Measurements from ENCODE around the gene RTN1. TPM values are rescaled to one million over a fixed set of nuclear protein-coding genes. Genes with fewer than 3 reads are reported as not detected.
"Not testable (repeated sequence)": the region's sequence is repeated elsewhere in the genome, so short reads cannot be mapped to it uniquely, and the experiment has no call there.

The RTN1 gene
- total RNA-seq, 2 donors from 2014 or later, result not detected

DNA sequence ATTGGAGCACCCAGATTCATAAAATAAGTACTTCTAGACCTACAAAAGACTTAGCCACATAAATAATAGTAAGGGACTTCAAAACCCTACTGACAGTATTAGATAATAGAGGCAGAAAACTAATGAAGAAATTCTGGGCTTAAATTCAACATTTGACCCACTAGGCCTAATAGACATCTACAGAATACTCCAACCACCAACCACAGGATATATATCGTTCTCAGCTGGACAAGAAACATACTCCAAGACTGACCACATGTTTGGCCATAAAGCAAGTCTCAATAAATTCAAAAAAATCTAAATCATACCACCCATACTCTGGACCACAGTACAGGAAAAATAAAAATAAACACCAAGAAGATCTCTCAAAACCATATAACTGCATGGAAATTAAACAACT, 180.2 kb downstream of the RTN1 start:
- H3K36me3 Mint-ChIP-seq, result no peaks in the 10 kb centered on the region
- H3K9me3 Mint-ChIP-seq, result no peaks in the 10 kb centered on the region
- no peak for ATAC-seq
- H3K4me3 Mint-ChIP-seq, result no peak overlapping the region
- H3K4me1 Mint-ChIP-seq (ENCODE audit: low read depth in 2 of 2), result no peaks in the 10 kb centered on the region
- H3K27ac Mint-ChIP-seq, result no peak overlapping the region
- no peak for DNase-seq (ENCODE audit: low spot score)
- peaks cover 3 to 21% of the 10 kb centered on the region in 2 donors for H3K27me3 Mint-ChIP-seq

DNA sequence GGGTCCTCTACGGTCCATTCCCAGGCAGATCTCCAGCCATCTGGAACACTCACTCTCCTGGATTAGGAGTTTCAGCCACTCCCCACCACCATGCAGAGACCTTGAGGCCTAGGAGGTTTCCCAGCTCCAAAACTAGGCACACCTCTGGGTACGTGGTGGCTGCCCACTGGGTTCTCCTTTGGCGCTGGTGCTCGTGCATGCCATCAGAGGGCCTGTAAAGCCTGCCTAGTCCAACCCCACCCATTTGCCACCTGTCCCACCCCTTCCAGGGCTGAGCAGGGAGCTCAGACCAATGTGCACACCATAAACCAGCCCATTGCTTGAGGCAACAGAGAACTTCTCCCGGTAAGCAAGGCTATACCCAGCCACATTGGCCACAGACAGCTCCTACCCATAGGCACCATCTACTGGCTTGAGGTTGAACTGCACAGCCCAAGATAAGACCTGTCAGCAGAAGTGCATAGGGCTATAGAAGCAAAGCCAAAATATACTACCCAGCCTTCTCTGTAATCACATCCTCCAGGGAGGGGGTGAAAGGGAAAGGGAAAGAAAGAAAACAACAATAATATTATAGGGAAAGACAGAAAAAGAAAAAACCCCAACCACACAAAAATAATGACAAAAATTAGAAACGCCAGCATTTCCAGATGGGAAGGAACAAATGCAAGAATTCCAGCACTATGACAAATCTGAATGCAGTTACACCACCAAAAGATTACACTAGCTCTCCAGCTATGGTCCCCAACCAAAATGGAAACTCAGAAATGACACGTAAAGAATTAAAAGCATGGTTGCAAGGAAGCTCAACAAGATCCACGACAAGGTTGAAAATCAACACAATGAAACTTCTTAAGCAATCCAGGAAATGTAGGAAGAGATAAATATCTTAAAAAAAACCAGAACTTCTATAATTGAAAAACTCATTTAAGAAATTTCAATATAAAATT, 182.1 kb downstream of the RTN1 start:
- no peak overlapping the region for H3K27ac Mint-ChIP-seq
- no peak overlapping the region for H3K4me3 Mint-ChIP-seq
- peaks cover 3 to 30% of the 10 kb centered on the region in 2 donors for H3K27me3 Mint-ChIP-seq
- DNase-seq (ENCODE audit: low spot score) (no peak), ATAC-seq (peak in 1 of 2 donors; percentile 61)
- no peaks in the 10 kb centered on the region for H3K36me3 Mint-ChIP-seq
- no peaks in the 10 kb centered on the region for H3K9me3 Mint-ChIP-seq
- no peaks in the 10 kb centered on the region for H3K4me1 Mint-ChIP-seq (ENCODE audit: low read depth in 2 of 2)

DNA sequence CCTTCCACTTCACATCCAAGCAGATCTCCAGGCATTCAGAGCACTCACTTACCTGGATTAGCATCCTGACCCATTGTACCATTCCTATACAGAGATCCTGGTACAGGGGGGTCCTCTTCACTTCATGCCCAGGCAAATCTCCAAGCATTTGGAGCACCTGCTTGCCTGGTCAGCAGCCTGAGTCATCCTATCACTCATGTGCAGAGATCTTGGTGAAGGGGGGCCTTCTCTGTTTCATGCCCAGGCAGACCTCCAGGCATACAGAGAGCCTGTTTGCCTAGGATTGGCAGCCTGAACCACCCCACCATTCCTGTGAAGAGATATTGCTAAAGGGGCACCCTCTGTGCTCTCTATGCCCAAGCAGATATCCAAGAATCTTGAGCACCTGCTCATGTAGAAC, 182.9 kb downstream of the RTN1 start:
- Mint-ChIP-seq H3K9me3 (no peaks in the 10 kb centered on the region), H3K4me3 (no peak overlapping the region), H3K4me1 (ENCODE audit: low read depth in 2 of 2) (no peaks in the 10 kb centered on the region), H3K36me3 (no peaks in the 10 kb centered on the region), H3K27ac (no peak overlapping the region), H3K27me3 (peaks cover 3 to 30% of the 10 kb centered on the region in 2 donors)
- DNase-seq (ENCODE audit: low spot score) (no peak), ATAC-seq (peak in 1 of 2 donors; percentile 45)

DNA sequence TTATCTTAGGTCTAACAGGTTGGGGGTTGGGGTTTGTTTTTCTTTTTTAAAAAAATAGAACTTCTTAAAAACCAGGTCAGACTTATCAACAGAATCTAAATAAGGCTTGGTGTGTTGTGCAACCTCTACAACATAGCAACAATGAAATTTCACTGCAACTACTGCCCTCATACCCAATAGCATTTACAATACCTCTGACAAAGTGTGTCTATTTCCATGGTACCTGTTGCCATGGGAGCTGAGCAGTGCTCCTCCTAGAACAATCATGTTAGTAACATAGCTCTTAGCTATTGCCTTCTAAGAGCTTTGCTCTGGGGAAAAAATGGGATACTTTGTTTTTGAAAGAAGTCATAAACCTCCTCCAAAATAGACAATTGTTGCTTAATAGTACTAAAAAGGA, 190.7 kb downstream of the RTN1 start:
- Mint-ChIP-seq H3K4me1 (ENCODE audit: low read depth in 2 of 2) (no peaks in the 10 kb centered on the region), H3K27me3 (peaks cover 9 to 23% of the 10 kb centered on the region in 2 donors), H3K36me3 (no peaks in the 10 kb centered on the region), H3K9me3 (peaks cover 3% of the 10 kb centered on the region), H3K27ac (no peak overlapping the region), H3K4me3 (no peak overlapping the region)
- no peak for ATAC-seq
- no peak for DNase-seq (ENCODE audit: low spot score)

DNA sequence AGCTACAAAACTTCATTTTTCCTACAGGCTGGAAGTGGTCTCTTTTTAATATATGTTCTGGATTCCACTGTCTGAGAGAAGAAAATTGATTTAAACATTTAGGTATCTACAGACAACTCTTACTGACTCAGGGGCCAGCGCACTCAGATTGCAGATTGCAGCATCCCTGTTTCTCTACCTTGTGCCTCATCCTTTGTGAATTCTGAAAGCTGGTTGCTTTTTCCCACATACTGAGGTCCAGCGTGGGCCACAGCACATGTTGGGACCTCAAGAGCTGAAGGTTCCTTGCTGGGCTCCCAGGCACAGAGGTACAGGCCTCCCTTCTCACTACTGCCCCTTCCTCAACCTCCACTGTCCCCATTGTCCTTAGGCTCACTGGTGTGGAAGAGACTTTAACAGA, 192.2 kb downstream of the RTN1 start:
- DNase-seq (ENCODE audit: low spot score) (no peak), ATAC-seq (no peak)
- Mint-ChIP-seq H3K27me3 (peaks cover 12 to 19% of the 10 kb centered on the region in 2 donors), H3K27ac (no peak overlapping the region), H3K36me3 (no peaks in the 10 kb centered on the region), H3K9me3 (peaks cover 8% of the 10 kb centered on the region), H3K4me1 (ENCODE audit: low read depth in 2 of 2) (no peaks in the 10 kb centered on the region), H3K4me3 (no peak overlapping the region)

DNA sequence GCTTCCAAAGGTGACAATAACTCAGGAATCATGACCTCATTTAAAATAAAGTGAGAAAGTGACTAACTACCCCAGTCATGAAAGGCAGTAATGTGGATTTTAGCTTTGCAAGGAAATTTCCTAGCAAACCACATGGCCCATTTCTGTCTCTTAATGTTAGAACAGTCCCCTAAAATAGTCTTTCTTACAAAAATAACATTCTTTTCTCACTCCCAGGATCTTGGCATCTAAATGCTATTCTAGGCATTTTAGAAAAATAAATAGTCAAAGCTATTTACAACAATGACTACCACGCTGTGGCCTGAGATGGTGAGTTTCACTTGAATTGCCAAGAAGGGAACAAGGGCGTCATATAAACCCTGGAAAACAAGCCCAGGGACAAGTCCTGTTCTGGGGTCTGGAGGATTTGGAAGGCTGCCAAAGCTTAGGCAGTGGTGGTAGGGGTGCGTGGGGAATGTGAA, 192.8 kb downstream of the RTN1 start:
- Mint-ChIP-seq H3K4me1 (ENCODE audit: low read depth in 2 of 2) (no peaks in the 10 kb centered on the region), H3K9me3 (peaks cover 8% of the 10 kb centered on the region), H3K27me3 (peaks cover 12 to 19% of the 10 kb centered on the region in 2 donors), H3K4me3 (no peak overlapping the region), H3K36me3 (no peaks in the 10 kb centered on the region), H3K27ac (no peak overlapping the region)
- ATAC-seq (no peak), DNase-seq (ENCODE audit: low spot score) (no peak)

DNA sequence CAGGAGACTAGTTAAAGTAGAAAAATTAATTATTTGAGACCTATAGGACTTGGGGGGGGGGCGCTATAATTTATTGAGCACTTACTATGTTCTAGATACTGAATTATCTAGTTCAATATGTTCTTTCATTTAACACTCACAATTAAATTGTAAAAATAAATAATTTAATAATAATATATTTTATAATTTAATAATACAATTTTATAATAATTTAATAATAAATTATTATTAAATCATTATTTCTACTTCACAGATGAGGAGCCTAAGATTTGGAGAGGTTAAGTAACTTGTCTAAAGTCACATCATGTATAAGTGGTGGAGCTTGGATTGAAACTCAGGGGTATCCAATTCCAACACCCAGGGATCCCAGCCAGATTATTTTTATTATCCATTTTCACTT, 195.2 kb downstream of the RTN1 start:
- Mint-ChIP-seq H3K27ac (no peak overlapping the region), H3K27me3 (peaks cover 3 to 6% of the 10 kb centered on the region in 2 donors), H3K36me3 (no peaks in the 10 kb centered on the region), H3K4me1 (ENCODE audit: low read depth in 2 of 2) (no peaks in the 10 kb centered on the region), H3K9me3 (peaks cover 5% of the 10 kb centered on the region), H3K4me3 (no peak overlapping the region)
- ATAC-seq, result no peak
- DNase-seq (ENCODE audit: low spot score), result no peak

DNA sequence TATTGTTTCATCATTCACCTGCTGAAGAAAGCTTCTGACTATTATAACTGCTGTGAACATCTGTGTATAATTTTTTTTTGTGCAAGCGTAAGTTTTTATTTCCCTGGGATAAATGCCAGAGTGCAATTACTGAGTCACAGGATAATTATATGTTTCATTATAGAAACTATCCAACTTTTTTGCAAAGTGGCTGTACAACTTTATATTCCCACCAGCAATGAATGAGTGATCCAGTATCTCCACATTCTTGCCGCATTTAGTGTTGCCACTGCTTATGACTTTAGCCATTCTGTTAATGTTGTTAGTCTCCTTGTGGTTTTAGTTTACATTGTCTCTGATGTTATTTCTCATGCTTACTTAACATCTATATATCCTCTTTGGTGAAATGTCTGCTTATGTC, 205.8 kb downstream of the RTN1 start:
- DNase-seq (ENCODE audit: low spot score) (no peak), ATAC-seq (no peak)
- H3K4me3 Mint-ChIP-seq, result no peak overlapping the region
- peaks cover 4% of the 10 kb centered on the region for H3K36me3 Mint-ChIP-seq
- H3K27me3 Mint-ChIP-seq, result no peaks in the 10 kb centered on the region
- H3K4me1 Mint-ChIP-seq (ENCODE audit: low read depth in 2 of 2), result no peaks in the 10 kb centered on the region
- no peak overlapping the region for H3K27ac Mint-ChIP-seq
- peaks cover 20% of the 10 kb centered on the region for H3K9me3 Mint-ChIP-seq

DNA sequence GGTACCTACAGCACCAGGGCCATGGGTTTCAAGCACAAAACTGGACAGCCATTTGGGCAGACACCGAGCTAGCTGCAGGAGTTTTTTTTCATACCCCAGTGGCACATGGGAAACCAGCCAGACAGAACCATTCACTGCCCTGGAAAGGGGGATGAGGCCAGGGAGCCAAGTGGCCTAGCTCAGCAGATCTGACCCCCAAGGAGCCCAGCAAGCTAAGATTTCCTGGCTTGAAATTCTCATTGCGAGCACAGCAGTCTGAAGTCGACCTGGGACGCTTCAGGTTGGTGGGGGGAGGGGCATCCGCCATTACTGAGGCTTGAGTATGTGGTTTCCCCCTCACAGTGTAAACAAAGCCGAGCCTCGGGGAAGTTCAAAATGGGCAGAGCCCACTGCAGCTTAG, 212.8 kb downstream of the RTN1 start:
- Mint-ChIP-seq H3K27me3 (peaks cover 0 to 7% of the 10 kb centered on the region in 2 donors), H3K4me1 (ENCODE audit: low read depth in 2 of 2) (no peaks in the 10 kb centered on the region), H3K27ac (no peak overlapping the region), H3K4me3 (no peak overlapping the region), H3K9me3 (peaks cover 18% of the 10 kb centered on the region), H3K36me3 (peaks cover 3% of the 10 kb centered on the region)
- DNase-seq (ENCODE audit: low spot score) (no peak), ATAC-seq (no peak)

DNA sequence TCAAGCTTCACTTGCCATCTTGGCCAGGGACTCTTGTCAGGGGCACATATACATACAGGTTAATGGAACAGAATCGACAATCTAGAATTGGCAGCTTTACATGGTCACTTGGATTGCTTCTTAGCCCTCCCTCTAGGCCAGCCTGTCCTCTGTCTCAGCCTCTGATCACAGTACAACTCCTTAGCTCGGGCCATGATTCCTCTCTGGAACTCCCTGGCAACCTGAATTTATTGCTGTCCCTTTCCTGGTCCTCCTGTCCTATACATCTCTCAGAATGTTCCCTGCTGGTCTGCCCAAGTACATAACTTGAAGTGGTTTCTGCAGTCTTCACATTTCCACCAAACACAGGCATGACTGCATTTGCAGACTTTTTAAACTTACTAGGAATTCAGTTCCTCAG, 214.1 kb downstream of the RTN1 start:
- H3K9me3 Mint-ChIP-seq, result peaks cover 17% of the 10 kb centered on the region
- peaks cover 0 to 7% of the 10 kb centered on the region in 2 donors for H3K27me3 Mint-ChIP-seq
- H3K36me3 Mint-ChIP-seq, result peaks cover 5% of the 10 kb centered on the region
- no peak overlapping the region for H3K4me3 Mint-ChIP-seq
- peak in 1 of 2 donors; percentile 20 for ATAC-seq
- DNase-seq (ENCODE audit: low spot score), result no peak
- H3K27ac Mint-ChIP-seq, result no peak overlapping the region
- no peaks in the 10 kb centered on the region for H3K4me1 Mint-ChIP-seq (ENCODE audit: low read depth in 2 of 2)

DNA sequence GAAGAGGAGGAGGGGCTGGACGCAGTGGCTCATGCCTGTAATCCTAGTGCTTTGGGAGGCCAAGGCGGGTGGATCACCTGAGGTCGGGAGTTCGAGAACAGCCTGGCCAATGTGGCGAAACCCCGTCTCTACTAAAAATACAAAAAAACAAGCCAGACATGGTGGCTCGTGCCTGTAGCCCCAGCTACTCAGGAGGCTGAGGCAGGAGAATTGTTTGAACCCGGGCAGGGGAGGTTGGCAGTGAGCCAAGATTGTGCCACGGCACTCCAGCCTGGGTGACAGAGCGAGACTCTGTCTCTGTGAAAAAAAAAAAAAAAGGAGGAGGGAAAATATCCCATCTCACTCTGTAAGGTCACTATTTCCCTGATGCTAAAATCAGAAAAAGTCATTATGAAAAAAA, 216.4 kb downstream of the RTN1 start:
- not testable (repeated sequence) for DNase-seq (ENCODE audit: low spot score); H3K4me3 Mint-ChIP-seq; H3K27ac Mint-ChIP-seq; H3K4me1 Mint-ChIP-seq (ENCODE audit: low read depth in 2 of 2); H3K27me3 Mint-ChIP-seq; H3K36me3 Mint-ChIP-seq; ATAC-seq
- H3K9me3 Mint-ChIP-seq, result peaks cover 11% of the 10 kb centered on the region

DNA sequence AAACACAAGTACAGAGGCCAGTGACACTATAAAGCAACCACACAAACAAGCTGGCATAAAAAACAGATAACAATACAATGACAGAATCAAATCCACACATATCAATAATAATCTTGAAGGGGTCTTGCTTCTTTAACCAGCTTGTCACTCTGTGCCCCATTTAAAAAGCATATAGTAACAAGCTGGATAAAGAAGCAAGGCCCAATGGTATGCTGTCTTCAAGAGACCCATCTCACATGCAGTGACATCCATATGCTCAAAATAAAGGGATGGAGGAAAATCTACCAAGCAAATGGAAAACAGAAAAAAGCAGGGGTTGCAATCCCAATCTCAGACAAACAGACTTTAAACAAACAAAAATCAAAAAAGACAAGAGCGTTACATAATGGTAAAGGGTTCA, 223.7 kb downstream of the RTN1 start:
- H3K4me3 Mint-ChIP-seq; DNase-seq (ENCODE audit: low spot score); H3K4me1 Mint-ChIP-seq (ENCODE audit: low read depth in 2 of 2); H3K27me3 Mint-ChIP-seq; H3K27ac Mint-ChIP-seq; ATAC-seq: not testable (repeated sequence)
- H3K9me3 Mint-ChIP-seq, result peaks cover 30% of the 10 kb centered on the region
- peaks cover 21% of the 10 kb centered on the region for H3K36me3 Mint-ChIP-seq

DNA sequence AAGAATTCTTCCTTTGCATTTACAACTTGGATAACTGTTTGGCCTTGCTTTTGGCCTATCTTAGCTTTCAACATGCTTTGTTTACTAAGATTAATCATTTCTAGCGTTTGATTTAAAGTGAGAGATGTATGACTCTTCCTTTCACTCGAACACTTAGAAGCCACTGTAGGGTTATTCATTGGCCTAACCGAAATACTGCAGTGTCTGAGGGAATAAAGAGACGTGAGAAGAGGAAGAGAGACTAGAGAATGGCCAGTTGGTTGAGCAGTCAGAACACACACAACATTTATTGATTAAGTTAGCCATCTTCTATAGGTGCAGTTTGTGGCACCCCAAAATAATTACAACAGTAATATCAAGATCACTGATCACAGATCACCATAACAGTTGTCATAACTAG, 231.7 kb downstream of the RTN1 start:
- Mint-ChIP-seq H3K9me3 (peaks cover 3% of the 10 kb centered on the region), H3K27ac (no peak overlapping the region), H3K36me3 (no peaks in the 10 kb centered on the region), H3K27me3 (peaks cover 5 to 19% of the 10 kb centered on the region in 2 donors), H3K4me1 (ENCODE audit: low read depth in 2 of 2) (no peaks in the 10 kb centered on the region), H3K4me3 (no peak overlapping the region)
- ATAC-seq (no peak), DNase-seq (ENCODE audit: low spot score) (no peak)

DNA sequence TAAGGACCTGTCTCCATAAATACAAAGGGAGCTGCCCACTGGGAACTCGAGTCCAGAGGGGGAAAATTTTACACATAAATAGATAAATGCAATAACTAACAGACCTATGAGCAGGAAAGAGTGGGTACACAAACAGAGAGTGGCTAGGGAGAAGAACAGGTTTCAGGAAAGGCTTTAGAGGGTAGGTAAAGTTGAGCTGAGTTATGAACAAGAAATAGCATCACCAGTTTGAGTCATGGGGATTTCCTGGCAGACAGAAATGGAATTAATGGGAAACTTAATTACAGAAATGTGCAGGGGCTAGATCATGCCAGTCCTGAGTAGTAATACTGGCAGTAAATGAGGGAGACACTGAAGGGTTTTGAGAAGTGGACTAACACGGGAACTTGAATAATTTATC, 236.0 kb downstream of the RTN1 start:
- ATAC-seq (no peak), DNase-seq (ENCODE audit: low spot score) (no peak)
- no peak overlapping the region for H3K4me3 Mint-ChIP-seq
- H3K27ac Mint-ChIP-seq, result no peak overlapping the region
- no peaks in the 10 kb centered on the region for H3K36me3 Mint-ChIP-seq
- no peaks in the 10 kb centered on the region for H3K4me1 Mint-ChIP-seq (ENCODE audit: low read depth in 2 of 2)
- no peaks in the 10 kb centered on the region for H3K9me3 Mint-ChIP-seq
- H3K27me3 Mint-ChIP-seq, result peaks cover 31 to 46% of the 10 kb centered on the region in 2 donors

All from natural killer cell treated with Interleukin-12 subunit alpha and Interleukin-12 subunit beta and Interleukin-15 and Interleukin-18, amount 100 ng/mL, for 72 hours (primary cell).